Fibroblast of skin of right biceps (primary cell): Measurements from ENCODE around the gene KLB.
"Not testable (repeated sequence)": the region's sequence is repeated elsewhere in the genome, so short reads cannot be mapped to it uniquely, and the experiment has no call there.

ENCODE experiments used
- DNase-seq: peaks from one replicate; pipeline ENCODE4 v3.0.0-alpha.2; 2013

The KLB gene

GRCh38 chr4:39427520-39428114 lies 20.9 kb downstream of the KLB start:
- no peak for DNase-seq

DNA sequence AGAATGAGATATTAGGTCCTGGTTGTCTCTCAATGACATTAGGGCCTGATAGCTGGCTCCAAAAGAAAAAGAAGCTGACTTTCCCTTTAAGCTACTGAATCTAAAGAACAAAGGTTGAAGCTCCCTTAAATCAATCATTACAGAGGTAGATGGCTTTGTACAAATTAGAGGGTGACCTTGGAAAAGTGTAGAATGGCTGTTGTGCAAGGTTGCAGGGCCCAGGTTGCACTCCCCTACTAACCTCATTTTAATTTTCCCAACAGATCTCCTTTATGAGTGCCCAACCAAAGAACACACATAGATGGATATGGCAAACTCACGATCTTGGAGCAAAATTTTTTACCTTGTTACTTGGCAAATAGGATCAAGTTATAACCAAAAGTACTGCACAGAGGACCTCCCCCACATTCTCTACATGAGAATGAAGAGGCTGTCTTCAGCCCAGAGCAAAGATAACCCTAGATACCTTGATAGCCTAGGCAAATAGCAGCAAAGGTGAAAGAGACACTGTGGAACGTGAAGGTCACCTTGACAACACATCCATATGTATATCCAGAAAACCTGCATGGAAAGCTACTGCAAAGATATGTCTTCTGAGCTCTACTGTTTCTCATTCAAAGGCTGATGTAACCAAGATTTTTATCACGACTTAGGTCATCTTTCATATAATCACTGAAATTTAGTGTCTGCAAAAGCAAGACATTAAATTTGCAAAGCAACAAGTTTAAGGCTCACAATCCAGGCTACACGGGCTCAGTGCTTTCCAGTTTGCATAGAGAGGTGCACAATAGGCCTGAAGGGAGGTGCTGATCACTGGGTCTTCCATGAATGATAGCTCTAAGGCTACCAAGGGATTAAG lies 23.0 kb downstream of the KLB start:
- no peak for DNase-seq

DNA sequence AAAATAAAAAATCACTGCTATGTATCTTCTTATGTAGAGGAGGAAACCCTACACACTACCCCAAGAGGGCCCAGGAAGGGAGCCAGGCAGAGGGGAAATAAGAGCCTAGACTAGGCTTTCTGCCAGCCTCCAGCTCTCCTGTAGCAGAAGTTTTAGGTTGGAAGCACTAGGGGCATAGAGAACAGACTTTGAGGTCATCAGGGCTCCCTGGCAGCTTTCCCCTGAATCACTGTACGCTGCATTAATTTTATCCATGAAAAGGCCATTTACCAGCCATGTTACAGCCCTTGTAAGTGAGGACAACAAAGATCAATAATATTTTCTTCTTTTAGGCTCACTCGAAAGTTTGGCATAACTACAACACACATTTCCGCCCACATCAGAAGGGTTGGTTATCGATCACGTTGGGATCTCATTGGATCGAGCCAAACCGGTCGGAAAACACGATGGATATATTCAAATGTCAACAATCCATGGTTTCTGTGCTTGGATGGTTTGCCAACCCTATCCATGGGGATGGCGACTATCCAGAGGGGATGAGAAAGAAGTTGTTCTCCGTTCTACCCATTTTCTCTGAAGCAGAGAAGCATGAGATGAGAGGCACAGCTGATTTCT lies 27.3 kb downstream of the KLB start:
- no peak for DNase-seq

DNA sequence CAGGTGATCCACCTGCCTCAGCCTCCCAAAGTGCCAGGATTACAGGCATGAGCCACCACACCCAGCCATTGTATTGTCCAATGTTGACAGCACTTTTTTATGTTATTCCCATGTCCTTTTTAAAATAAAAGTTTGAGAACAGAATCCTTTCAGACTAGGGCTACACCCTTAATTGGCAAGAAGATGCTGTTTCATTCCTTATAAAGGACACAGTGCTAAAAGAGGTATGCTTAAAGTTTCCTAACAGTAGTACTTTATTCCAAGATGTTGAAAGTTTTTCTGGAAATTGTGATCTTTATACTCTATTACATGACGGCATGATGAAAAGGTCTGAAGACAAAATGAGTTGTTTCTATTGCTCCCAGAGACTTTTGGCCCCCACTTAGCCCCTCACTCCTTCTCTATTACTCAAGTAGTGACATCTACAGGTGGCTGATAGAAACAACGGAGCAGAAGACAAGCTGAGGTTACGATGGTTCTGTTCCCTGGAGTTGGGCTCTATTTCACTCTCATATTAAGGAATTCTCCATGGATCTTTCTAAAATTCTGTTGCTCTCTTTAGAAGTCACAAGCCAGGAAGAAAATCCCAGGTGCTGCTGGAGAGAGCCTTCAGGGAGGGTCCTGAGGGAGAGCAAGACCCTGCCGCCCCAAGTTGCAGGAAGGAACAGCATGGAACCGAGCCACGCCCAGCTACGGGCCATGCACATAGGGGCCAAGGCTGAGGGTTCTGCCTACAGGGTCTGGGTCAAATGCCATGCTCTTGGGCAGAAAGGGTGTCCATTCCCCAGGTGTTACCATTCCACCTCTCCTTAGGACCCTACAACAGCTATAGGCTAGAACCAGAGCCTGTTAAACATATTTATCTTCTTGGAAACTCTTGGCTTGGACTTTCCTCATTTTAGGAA lies 29.2 kb downstream of the KLB start:
- no peak for DNase-seq

DNA sequence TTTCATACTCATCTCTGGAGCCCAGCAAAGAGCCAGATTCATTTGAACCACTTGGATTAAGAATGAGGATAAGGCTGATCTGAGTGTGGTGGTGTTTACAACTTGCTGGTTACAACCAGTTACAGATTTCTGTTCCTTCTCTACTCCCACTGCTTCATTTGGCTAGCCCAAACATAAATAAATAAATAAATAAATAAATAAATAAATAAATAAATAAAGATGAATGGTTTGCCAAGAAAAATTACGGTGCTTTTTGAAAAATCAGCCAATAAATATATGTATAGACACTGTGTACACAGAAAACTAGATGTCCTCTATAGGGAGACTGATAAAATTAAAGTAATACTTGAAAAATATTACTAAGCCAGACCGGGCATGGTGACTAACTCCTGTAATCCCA lies 34.9 kb downstream of the KLB start:
- DNase-seq = no peak

- no peak for DNase-seq
Measured at GRCh38 chr4:39442998-39443397, 36.3 kb downstream of the KLB start.

GRCh38 chr4:39446483-39446841 lies 39.7 kb downstream of the KLB start:
- DNase-seq = no peak

DNA sequence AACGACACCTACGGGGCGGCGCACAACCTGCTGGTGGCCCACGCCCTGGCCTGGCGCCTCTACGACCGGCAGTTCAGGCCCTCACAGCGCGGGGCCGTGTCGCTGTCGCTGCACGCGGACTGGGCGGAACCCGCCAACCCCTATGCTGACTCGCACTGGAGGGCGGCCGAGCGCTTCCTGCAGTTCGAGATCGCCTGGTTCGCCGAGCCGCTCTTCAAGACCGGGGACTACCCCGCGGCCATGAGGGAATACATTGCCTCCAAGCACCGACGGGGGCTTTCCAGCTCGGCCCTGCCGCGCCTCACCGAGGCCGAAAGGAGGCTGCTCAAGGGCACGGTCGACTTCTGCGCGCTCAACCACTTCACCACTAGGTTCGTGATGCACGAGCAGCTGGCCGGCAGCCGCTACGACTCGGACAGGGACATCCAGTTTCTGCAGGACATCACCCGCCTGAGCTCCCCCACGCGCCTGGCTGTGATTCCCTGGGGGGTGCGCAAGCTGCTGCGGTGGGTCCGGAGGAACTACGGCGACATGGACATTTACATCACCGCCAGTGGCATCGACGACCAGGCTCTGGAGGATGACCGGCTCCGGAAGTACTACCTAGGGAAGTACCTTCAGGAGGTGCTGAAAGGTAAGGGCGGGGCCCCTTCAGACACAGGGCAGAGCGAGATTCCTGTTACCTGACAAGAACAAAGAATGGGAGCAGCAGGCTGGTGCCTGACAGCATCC lies 40.3 kb downstream of the KLB start:
- DNase-seq = peak; percentile 57

DNA sequence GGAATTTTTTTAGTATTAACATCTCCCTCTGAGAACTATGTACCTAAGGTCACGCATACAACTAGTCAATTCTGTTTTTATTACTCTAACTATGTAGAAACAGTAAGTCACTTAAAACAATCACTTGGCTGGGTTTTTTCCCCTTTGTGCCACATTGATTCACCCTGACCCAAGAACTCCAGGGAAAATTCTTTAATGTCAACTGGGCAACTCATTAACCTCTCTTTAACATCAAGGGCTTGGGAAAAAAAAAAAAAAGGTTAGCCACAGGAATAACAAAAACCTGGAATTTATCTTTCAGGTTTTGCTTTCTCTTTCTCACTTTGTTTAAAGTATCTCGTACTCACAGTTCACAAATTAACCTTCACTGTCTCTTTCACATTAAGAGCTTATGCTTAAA lies 43.9 kb downstream of the KLB start:
- DNase-seq = no peak

- no peak for DNase-seq
Measured at GRCh38 chr4:39451423-39452023, 44.8 kb downstream of the KLB start.

DNA sequence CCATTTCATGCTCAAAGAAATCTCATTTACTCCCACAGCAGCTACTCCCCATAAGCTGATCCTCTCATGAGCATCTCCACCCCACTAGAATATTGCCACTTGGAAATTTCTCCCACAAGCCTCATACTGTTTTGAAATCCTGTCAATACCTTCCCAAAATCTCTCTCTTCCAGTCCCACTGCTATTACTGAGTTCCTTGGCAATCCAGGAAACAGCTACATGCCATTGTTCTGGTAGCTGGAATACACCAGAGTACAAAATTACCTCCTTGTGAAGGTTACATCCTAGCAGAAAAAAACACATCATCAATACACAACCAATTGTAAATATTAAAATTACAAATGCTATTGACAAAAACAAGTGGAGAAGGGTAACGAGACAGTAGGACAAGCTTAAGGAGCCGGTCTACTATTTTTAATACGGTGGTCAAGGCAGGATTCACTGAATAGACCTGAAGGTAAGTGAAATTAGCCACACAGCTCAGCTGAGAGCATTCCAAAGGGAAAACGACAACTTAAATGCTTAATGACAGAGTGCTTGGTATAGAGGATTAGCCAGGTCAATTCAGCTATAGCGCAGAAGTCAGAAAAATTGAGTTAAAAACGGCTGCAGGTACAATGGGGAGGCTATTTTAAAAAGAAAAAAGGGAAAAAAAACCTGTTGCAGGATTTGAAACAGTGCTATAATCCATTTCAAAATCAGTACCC lies 45.6 kb downstream of the KLB start:
- DNase-seq = no peak

DNA sequence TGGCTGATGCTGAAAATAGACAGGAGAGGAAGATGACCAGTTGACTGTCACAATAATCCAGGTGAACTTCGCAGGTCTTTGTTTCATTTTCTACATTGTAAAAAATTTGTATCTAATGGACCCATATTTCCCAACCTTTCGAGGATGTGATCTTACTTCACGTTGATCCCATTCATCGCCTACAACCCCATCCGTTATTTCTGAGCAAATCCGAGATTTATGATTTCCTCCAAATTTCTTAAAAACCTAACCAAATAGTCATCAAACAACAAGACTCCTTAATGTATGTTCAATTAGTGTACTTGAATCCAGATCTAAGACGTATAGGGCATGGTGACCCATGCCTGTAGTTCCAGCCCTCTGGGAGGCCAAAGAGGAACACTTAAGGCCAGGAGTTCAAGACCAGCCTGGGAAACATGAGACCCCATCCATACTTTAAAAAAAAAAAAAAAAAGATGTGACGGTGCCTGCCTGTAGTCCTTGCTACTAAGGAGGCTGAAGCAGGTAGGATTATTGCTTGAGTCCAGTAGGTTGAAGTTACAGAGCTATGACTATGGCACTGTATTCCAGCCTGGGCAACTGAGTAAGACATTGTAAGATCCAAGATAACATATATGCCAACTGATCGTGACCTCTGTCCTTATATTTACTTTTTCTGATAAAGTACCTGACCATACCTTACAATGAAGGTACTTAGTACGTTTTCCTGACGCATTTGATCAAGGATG lies 46.3 kb downstream of the KLB start:
- no peak for DNase-seq

GRCh38 chr4:39453738-39454137 lies 47.0 kb downstream of the KLB start:
- DNase-seq = no peak

DNA sequence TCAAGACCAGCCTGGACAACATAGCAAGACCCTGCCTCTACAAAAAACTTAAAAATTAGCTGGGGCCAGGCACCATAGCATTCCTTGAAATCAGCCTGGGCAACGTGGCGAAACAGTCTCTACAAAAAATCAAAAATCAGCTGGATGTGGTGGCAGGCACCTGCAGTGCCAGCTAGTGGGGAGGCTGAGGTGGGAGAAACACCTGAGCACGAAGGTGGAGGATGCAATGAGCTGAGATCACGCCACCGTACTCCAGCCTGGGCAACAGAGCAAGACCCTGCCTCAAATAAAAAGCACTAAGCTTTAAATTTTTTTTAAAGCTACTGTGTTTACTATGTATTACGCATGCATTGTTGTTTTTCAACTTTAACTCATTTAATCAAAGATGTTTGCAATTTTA lies 48.8 kb downstream of the KLB start:
- DNase-seq = no peak

DNA sequence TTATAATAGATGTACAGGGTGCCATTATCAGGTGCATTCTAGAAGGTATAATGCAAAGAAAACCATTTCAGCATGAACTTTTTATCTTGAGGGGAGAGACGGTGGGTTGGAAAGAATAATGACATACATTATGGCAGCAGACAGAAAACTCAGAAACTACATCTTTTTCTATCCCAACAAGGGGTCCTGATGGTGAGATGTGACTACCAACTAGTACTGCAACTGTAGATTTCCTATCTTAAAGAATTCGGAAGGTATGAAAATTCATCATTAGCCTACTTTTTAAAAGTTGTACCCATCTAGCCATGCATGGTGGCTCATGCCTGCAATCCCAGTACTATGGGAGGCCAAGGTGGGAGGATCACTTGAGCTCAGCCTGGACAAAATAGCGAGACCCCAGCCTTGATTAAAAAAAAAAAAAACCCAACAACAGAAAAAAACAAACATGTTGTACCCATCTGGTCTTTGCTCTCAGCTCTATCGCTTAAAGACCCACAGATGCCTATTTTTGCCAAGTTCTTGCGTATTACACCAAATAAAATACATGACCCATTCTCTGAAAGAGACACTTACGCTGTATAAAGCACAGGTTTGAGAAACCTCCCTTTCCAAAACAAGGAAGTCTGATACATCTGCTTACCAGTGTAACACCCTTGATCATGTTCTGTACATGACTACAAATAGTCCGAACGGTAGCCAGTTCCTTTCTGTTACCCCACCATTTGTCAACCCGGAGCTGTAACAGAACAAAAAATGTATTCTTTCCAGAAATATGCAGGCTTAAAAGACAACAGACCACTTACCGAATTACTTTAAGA lies 50.4 kb downstream of the KLB start:
- no peak for DNase-seq

DNA sequence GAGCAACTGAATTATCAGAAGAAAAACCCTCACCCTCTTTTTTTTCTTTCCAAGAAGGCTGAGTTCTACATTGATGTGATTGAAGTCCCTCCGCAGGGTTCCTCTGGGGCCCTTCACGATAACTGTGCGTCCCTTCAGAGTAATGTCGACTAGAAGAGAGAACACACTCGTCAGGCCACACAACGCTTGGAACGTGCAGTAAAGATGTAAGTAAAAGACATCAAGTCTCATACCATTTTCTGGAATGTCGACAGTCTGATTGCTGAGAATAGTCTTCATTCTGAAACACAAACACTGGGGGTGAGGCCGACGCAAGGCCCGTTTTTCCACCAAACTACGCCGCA lies 51.4 kb downstream of the KLB start:
- DNase-seq = not testable (repeated sequence)

- peak; percentile 99 for DNase-seq
Measured at GRCh38 chr4:39458505-39459300, 52.0 kb downstream of the KLB start, which contains the start of the genes LIAS and RPL9. Gene LIAS (plus strand): TSS chr4:39459056. CDS start chr4:39459118, 62 bp downstream. Gene RPL9 (minus strand): TSS chr4:39458922. CDS start chr4:39458439, 483 bp downstream.

DNA sequence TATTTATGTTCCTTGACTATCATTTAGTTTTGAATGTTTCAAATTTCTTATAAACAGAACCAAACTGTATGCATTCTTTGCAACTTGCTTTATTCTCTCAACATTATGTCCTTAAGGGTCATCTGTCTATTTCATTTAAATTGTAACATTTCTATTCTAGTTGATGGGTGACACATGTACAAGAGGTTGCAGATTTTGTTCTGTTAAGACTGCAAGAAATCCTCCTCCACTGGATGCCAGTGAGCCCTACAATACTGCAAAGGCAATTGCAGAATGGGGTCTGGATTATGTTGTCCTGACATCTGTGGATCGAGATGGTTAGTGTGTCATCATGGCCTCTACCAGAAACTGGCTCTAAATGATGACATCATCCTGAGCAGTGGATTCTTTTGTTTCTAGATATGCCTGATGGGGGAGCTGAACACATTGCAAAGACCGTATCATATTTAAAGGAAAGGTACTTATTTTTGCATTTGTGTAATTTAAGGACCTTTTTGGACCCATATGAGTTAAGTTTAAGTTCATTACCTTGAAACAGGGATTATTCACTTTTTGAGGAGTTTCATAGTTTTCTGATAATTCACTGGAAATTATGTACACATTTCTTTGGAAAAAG lies 58.3 kb downstream of the KLB start:
- DNase-seq = peak; percentile 85
